ENCODE measurements around the gene RBFOX2. TPM values are rescaled to one million over a fixed set of nuclear protein-coding genes. Genes with fewer than 3 reads are reported as not detected.
"Not testable (repeated sequence)": the region's sequence is repeated elsewhere in the genome, so short reads cannot be mapped to it uniquely, and the experiment has no call there.

The RBFOX2 gene
- total and polyA plus RNA-seq, 3 donors from 2014 or later: 53.4 to 85.2 (median 63.9) TPM

- TF ChIP-seq CTCF (IDR thresholded peaks at IDR 0.05) (no peak), POLR2A (IDR thresholded peaks at IDR 0.05) (no peak)
- no peaks in the 10 kb centered on the region for H3K27me3 ChIP-seq
- no peaks in the 10 kb centered on the region for H3K9me3 ChIP-seq
- no peak overlapping the region for H3K27ac ChIP-seq
- no peaks in the 10 kb centered on the region for H3K4me1 ChIP-seq
- H3K4me3 ChIP-seq: no peak overlapping the region
- DNase-seq: no peak
- WGBS, 2 donors: 88 to 95% methylated on average over 1 of the region's 1 CpG
- intact Hi-C loops (cut with DNase I; ENCODE audit: low total_unique reads): no loop called here
- H3K36me3 ChIP-seq (ENCODE audit: low read depth, missing control alignments): no peaks in the 10 kb centered on the region
Measured at GRCh38 chr22:36073476-36073875, 44.9 kb upstream of the RBFOX2 start.

- DNase-seq; H3K4me1 ChIP-seq; H3K27ac ChIP-seq; H3K27me3 ChIP-seq; H3K9me3 ChIP-seq; intact Hi-C loops (cut with DNase I; ENCODE audit: low total_unique reads); H3K4me3 ChIP-seq; H3K36me3 ChIP-seq (ENCODE audit: low read depth, missing control alignments): not testable (repeated sequence)
- 96 to 97% methylated on average over 2 of the region's 2 CpGs for WGBS, 2 donors
Measured at GRCh38 chr22:36070645-36071044, 42.0 kb upstream of the RBFOX2 start.

- Histone ChIP-seq H3K27ac (no peak overlapping the region), H3K4me1 (peaks cover 4% of the 10 kb centered on the region), H3K36me3 (ENCODE audit: low read depth, missing control alignments) (no peaks in the 10 kb centered on the region), H3K4me3 (no peak overlapping the region), H3K27me3 (no peaks in the 10 kb centered on the region), H3K9me3 (no peaks in the 10 kb centered on the region)
- DNase-seq: no peak
- TF ChIP-seq CTCF (IDR thresholded peaks at IDR 0.05) (no peak), POLR2A (IDR thresholded peaks at IDR 0.05) (no peak)
- intact Hi-C loops (cut with DNase I; ENCODE audit: low total_unique reads): loop anchor here (10.0 kb wide), 1 partner anchor 55 kb away; no protein-coding TSS in a partner anchor
- 88 to 91% methylated on average over 10 of the region's 10 CpGs for WGBS, 2 donors
Measured at GRCh38 chr22:36069368-36069767, 40.7 kb upstream of the RBFOX2 start.

GRCh38 chr22:36068776-36069344 lies 40.2 kb upstream of the RBFOX2 start:
- Histone ChIP-seq H3K27me3 (no peaks in the 10 kb centered on the region), H3K27ac (no peak overlapping the region), H3K4me3 (no peak overlapping the region), H3K4me1 (peaks cover 4% of the 10 kb centered on the region), H3K9me3 (no peaks in the 10 kb centered on the region), H3K36me3 (ENCODE audit: low read depth, missing control alignments) (no peaks in the 10 kb centered on the region)
- intact Hi-C loops (cut with DNase I; ENCODE audit: low total_unique reads): loop anchor here (10.0 kb wide), 1 partner anchor 56 kb away; no protein-coding TSS in a partner anchor
- 84 to 87% methylated on average over 6 of the region's 6 CpGs for WGBS, 2 donors
- TF ChIP-seq CTCF (IDR thresholded peaks at IDR 0.05) (no peak), POLR2A (IDR thresholded peaks at IDR 0.05) (no peak)
- DNase-seq: no peak

- no peaks in the 10 kb centered on the region for H3K27me3 ChIP-seq
- H3K9me3 ChIP-seq: no peaks in the 10 kb centered on the region
- no peak overlapping the region for H3K4me3 ChIP-seq
- H3K4me1 ChIP-seq: peaks cover 4% of the 10 kb centered on the region
- TF ChIP-seq CTCF (IDR thresholded peaks at IDR 0.05) (no peak), POLR2A (IDR thresholded peaks at IDR 0.05) (no peak)
- H3K36me3 ChIP-seq (ENCODE audit: low read depth, missing control alignments): no peaks in the 10 kb centered on the region
- H3K27ac ChIP-seq: no peak overlapping the region
- DNase-seq: no peak
- intact Hi-C loops (cut with DNase I; ENCODE audit: low total_unique reads): loop anchor here (10.0 kb wide), 1 partner anchor 58 kb away; no protein-coding TSS in a partner anchor
Measured at GRCh38 chr22:36067235-36067558, 38.6 kb upstream of the RBFOX2 start.
